ENCODE measurements around the gene NUDT19.
"Not testable (repeated sequence)": the region's sequence is repeated elsewhere in the genome, so short reads cannot be mapped to it uniquely, and the experiment has no call there.

Gene NUDT19

DNA sequence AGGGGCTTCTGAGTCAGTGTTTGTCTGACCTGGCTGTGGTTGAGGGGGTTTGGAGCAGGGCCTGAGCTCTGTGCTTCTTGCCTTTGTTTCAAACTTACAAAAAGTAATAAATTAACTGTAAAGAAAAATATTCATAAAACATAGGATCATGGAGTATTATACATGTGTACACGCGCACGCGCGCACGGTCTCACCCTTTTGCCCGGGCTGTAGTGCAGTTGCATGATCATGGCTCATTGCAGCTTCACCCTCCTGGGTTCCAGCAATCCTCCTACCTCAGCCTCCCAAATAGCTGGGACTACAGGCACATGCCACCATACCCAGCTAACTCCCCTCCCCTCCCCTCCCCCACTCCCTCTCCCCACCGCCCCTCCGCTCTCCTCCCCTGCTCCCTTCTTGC is 51.4 kb downstream of the NUDT19 start:
- Mint-ChIP-seq H3K27ac (no peak overlapping the region), H3K4me1 (no peaks in the 10 kb centered on the region), H3K36me3 (ENCODE audit: low read depth) (no peaks in the 10 kb centered on the region), H3K4me3 (no peak overlapping the region), H3K27me3 (ENCODE audit: low read depth) (peaks cover 6% of the 10 kb centered on the region), H3K9me3 (no peaks in the 10 kb centered on the region)
- TF ChIP-seq, protein P1, sequence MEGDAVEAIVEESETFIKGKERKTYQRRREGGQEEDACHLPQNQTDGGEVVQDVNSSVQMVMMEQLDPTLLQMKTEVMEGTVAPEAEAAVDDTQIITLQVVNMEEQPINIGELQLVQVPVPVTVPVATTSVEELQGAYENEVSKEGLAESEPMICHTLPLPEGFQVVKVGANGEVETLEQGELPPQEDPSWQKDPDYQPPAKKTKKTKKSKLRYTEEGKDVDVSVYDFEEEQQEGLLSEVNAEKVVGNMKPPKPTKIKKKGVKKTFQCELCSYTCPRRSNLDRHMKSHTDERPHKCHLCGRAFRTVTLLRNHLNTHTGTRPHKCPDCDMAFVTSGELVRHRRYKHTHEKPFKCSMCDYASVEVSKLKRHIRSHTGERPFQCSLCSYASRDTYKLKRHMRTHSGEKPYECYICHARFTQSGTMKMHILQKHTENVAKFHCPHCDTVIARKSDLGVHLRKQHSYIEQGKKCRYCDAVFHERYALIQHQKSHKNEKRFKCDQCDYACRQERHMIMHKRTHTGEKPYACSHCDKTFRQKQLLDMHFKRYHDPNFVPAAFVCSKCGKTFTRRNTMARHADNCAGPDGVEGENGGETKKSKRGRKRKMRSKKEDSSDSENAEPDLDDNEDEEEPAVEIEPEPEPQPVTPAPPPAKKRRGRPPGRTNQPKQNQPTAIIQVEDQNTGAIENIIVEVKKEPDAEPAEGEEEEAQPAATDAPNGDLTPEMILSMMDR (IDR thresholded peaks at IDR 0.05; ENCODE audit: unreplicated experiment in 3 of 3), result no peak

DNA sequence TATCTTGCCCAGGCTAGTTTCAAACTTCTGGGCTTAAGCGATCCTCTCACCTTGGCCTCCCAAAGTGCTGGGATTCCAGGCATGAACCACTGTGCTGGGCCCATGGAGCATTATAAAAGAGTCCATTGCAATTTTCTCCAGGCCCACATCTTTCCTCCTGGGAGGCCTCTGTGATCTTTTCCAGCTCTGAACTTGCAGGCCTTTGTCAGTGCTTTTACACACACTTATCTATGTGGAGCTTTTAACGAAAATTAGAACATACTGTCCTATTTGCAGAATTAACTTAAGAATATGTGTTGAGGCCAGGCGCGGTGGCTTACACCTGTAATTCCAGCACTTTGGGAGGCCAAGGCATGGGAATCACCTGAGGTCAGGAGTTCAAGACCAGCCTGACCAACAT is 51.8 kb downstream of the NUDT19 start:
- Mint-ChIP-seq H3K4me3 (no peak overlapping the region), H3K9me3 (no peaks in the 10 kb centered on the region), H3K27ac (no peak overlapping the region), H3K36me3 (ENCODE audit: low read depth) (no peaks in the 10 kb centered on the region), H3K27me3 (ENCODE audit: low read depth) (peaks cover 6% of the 10 kb centered on the region), H3K4me1 (no peaks in the 10 kb centered on the region)
- TF ChIP-seq, protein P1 (IDR thresholded peaks at IDR 0.05; ENCODE audit: unreplicated experiment in 3 of 3), result no peak

DNA sequence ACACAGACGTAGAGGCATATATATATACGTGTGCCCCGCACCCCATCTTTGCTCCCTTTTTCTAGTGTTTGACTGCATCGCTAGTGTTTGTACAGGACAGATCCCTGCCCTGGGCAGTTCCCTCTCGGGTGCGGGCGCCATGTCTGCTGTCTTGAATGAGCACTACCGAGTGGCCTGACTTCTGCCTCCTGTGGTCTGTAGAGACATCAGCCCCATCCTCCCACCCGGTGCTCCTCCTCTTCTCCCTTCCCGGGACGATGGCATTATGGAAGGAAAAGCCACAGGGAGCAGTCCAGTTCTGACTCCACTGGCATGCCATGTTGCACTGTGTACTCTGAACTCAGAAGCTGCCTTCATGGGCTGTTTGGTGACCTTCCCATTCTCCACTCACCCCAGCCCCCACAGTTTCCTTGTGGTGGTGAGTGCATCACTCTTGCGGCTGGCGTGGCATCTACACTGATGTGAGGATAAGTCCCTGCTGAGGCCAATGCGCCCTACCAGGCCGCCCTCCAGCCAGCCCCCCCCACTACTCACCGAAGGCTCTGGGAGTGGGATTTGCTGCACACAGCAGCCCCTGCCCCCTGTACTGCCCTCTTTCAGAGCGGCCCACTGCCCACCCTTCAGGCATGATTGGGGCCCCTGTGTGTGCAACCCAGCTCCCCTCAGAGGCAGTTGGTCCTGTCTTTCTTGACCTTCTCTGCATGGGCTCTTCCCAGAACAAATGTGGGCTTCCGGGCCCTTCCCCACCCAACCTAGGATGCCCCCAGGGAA is 53.1 kb downstream of the NUDT19 start:
- Mint-ChIP-seq H3K4me1 (no peaks in the 10 kb centered on the region), H3K27ac (no peak overlapping the region), H3K4me3 (no peak overlapping the region)

DNA sequence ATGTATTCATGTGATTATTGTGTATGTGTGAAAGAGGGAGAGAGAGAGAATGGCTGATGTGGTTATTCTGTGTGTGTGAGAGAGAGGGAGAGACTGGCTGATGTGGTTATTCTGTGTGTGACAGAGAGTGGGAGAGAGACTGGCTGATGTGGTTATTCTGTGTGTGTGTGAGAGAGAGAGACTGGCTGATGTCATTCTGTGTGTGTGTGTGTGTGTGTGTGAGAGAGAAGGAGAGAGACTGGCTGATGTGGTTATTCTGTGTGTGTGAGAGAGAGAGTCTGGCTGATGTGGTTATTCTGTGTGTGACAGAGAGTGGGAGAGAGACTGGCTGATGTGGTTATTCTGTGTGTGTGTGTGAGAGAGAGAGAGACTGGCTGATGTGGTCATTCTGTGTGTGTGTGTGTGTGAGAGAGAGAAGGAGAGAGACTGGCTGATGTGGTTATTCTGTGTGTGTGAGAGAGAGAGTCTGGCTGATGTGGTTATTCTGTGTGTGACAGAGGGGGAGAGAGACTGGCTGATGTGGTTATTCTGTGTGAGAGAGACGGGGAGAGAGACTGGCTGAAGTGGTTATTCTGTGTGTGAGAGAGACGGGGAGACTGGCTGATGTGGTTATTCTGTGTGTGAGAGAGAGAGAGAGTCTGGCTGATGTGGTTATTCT is 54.1 kb downstream of the NUDT19 start:
- not testable (repeated sequence) for H3K27ac Mint-ChIP-seq; H3K36me3 Mint-ChIP-seq (ENCODE audit: low read depth); H3K27me3 Mint-ChIP-seq (ENCODE audit: low read depth); H3K9me3 Mint-ChIP-seq; H3K4me1 Mint-ChIP-seq; H3K4me3 Mint-ChIP-seq

More for the DNA sequence above, 53.1 kb downstream of the NUDT19 start:
- TF ChIP-seq, protein P1 (IDR thresholded peaks at IDR 0.05; ENCODE audit: unreplicated experiment in 3 of 3), result no peak
- no peaks in the 10 kb centered on the region for H3K9me3 Mint-ChIP-seq
- peaks cover 10% of the 10 kb centered on the region for H3K27me3 Mint-ChIP-seq (ENCODE audit: low read depth)
- H3K36me3 Mint-ChIP-seq (ENCODE audit: low read depth), result no peaks in the 10 kb centered on the region

DNA sequence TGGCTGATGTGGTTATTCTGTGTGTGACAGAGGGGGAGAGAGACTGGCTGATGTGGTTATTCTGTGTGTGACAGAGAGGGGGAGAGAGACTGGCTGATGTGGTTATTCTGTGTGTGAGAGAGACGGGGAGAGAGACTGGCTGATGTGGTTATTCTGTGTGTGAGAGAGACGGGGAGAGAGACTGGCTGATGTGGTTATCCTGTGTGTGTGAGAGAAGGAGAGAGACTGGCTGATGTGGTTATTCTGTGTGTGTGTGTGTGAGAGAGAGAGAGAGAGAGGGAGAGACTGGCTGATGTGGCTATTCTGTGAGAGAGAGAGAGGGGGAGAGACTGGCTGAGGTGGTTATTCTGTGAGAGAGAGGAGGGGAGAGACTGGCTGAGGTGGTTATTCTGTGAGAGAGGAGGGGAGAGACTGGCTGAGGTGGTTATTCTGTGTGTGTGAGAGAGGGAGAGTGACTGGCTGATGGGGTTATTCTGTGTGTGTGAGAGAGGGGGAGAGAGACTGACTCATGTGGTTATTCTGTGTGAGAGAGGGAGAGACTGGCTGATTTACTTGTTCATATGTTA is 55.1 kb downstream of the NUDT19 start:
- not testable (repeated sequence) for H3K36me3 Mint-ChIP-seq (ENCODE audit: low read depth); H3K4me1 Mint-ChIP-seq; H3K27ac Mint-ChIP-seq; H3K27me3 Mint-ChIP-seq (ENCODE audit: low read depth); H3K4me3 Mint-ChIP-seq; H3K9me3 Mint-ChIP-seq

DNA sequence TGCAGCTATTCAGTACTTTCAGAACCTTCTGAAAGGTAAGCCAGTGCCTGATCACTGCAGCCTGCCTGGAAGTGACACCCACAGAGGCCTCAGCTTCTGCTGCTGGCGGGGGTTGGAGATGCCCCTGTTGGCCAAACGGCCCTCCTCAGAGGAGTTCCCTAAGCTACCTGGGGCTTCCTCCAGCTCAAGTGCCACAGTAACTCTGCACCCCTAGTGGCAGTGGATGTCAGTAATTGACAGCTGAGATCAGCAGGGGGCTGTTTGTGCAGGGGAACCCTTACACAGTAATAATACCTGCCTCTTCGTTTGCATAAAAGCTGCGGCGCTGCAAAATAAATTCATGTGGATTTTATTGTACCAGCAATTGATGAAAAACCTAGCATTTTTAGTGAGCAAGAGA is 56.9 kb downstream of the NUDT19 start:
- Mint-ChIP-seq H3K4me1 (no peaks in the 10 kb centered on the region), H3K27ac (no peak overlapping the region), H3K27me3 (ENCODE audit: low read depth) (peaks cover 4% of the 10 kb centered on the region), H3K9me3 (no peaks in the 10 kb centered on the region), H3K36me3 (ENCODE audit: low read depth) (no peaks in the 10 kb centered on the region), H3K4me3 (no peak overlapping the region)
- TF ChIP-seq, protein P1 (IDR thresholded peaks at IDR 0.05; ENCODE audit: unreplicated experiment in 3 of 3), result no peak
